ENCODE data around the gene DTNB.

The DTNB gene

GRCh38 chr2:25378731-25379490 lies 294.5 kb downstream of the DTNB start:
- DNase-seq: no peak

DNA sequence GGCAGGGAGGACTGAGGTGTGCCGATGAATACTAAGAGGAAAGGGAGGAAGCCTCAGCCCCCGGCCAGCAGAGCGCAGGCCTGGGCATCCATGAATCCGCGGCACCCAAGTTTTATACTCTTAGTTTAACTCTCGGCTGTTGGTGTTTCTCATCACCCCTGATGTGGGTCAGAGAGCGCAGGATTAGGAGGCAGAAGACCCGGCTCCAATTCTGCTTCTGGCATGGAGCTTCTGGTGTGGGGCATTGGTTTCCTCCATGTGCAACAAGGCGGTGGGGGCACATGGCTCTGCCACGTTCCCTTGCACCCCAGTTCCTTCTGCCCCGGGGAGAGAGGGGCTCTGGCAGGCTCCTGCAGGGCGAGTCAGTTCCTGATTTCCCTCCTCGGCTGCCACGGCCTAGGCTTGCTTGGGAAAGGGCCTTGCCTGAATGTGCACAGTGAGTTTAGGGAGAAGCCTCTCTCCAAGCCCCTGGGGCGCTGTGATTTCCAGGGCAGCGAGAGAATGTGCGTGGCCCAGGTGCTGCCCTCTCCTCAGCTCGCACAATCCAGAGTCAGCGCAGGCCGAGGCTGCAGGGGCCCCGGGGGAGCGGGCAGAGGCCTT lies 295.5 kb downstream of the DTNB start:
- no peak for DNase-seq

- DNase-seq: peak; percentile 88 to 98 (median 93)
Measured at GRCh38 chr2:25376750-25377621, 296.4 kb downstream of the DTNB start.

- no peak for DNase-seq
Measured at GRCh38 chr2:25375989-25376545, 297.3 kb downstream of the DTNB start.

DNA sequence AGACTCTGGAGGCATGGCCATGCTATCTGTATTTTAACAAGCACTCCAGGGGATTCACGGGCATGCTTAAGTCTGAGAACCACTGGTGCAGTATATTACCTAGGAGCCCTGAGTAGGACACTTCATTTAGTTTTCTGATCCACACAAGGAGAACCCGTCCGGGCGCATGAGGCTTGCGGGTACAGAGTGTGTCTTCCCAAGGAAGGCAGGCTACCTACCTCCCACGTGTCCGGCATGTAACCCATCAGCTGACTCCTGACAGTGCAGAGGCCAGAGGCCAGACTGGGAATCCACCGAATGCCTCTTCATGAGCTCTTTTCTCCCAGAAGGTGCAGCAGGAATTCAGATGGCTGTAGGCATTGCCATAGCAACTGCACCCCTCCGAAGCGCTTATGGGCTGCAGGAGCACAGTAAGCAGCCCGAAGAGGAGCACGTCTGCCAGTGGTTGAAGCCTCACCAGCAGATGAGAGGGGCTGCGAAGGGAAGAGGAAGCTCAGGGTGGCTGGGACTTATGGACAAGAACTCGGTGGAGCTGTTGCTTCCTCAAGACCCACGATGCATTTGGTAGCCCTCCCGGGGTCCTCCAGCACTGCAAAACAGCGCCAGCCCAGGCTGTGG lies 297.9 kb downstream of the DTNB start:
- DNase-seq: no peak

DNA sequence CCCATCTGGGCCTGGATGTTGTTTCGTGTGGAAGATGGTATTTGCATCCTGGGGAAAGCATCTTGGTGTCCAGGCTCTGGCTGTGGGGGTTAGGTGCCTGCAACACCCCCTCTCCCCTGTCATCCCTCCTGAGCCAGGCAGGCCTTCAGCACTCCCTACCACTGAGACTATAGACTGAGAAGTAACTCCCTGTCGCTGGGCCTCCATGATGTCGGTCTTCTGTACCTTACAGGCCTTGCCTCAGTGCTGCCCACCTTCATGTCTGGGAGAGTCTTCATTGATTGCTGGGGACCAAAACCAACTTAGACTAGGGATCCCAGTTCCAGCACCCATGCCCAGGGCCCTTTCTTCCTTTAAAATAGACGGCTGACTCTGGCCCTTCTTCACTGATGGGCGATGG lies 298.6 kb downstream of the DTNB start:
- no peak for DNase-seq

DNA sequence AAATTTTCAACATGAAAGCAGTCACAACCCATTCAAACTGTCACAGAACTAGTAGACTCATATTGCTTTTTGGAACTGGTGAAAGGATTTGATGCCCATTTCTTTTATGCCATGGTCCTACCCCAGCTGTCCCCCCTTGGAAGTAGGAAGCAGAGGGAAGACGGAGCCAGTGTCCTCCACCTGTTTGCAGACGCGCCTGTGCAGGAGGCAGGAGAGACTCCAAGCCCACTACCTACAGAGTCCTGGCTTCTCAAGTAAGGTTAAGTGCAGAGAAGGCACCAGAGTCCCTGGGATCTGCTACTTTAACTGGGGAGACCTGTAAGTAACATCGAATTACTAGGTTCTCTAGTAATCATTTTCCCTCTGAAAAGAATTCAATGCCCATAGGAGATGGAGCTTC lies 299.0 kb downstream of the DTNB start:
- no peak for DNase-seq

DNA sequence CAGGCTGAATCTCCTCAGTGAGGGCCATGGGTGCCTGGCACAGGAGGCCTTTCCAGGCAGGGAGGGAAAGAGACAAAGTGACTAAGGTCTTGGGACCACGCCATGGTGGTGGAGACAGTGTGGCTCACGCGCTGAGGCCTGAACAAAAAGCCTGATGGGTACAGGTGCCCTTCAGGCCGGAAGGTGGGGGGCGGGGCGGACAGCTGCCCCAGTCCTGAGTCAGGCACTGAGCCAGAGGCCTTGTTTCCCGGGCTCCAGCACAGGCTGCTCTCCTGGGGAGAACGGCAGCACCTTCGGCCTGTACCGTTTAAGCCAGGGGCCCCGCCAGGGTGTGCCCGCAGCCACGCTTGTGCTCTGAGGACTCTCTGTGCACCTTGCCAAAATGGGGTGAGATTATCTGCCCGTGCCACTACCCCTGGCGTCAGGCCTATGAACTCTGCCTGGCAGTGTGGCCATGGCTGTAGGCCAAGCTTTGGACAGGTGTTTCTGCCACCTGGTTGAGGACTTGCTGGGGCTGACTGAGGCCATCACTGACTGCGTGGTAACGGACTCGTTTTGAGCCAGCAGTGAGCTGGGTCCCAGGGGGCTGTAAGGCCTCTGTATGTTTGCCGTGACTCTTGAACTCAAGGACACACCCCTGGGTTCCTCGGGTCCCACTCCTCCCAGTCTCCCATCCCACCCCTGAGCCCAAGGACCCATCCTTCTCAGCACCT lies 300.0 kb downstream of the DTNB start:
- DNase-seq: no peak

GRCh38 chr2:25372405-25373268 lies 300.7 kb downstream of the DTNB start:
- DNase-seq: no peak

DNA sequence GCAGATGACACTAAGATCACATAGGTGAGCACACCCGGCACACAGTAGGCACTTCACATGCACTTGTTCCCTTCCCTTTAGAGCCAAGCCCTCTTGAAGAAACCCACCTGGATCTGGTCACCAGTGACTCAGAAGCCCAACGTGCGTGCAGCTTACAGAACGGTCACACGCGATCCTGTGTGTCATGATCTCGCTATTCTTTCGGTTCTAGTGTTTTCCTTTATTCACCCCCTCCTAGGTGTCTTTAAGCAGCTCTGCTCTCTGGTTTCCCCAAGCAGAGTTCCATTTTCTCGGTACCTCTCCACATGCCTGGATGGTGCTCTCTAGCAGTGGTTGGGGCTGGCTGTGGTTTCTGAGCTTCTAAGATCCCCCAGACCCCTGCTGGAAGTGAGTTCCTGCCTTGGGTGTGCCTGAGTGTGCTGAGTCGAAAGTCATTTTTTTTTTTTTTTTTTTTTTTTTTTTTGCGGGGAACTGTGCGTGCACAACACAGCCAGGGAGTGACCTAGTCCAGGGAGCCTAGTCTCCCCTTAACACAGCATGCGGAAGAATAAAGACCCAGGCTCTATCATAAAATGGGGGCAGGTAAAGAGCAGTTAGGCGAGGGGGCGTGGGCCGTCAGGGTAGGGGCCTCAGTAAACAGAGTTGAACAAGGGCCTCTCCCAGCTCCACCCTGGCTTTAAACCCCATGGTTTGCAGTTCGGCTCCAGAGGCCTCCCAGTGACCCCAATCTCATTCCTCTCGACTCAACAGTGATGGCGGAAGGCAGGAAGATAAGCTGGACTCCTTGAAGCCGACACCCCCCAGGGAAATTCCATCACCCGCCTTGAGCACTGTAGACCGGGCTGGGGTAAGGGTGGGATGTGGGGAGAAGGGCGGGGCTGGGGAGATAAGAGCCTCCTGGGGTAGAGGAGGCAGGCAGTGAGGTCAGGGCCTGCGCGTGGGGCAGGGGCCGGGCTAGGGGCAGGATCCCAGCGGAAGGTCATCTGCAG lies 301.8 kb downstream of the DTNB start:
- DNase-seq: no peak

- DNase-seq: no peak
Measured at GRCh38 chr2:25369876-25370275, 303.5 kb downstream of the DTNB start.

- DNase-seq: no peak
Measured at GRCh38 chr2:25369439-25369838, 303.9 kb downstream of the DTNB start.

- DNase-seq: no peak
Measured at GRCh38 chr2:25368660-25369059, 304.7 kb downstream of the DTNB start.

DNA sequence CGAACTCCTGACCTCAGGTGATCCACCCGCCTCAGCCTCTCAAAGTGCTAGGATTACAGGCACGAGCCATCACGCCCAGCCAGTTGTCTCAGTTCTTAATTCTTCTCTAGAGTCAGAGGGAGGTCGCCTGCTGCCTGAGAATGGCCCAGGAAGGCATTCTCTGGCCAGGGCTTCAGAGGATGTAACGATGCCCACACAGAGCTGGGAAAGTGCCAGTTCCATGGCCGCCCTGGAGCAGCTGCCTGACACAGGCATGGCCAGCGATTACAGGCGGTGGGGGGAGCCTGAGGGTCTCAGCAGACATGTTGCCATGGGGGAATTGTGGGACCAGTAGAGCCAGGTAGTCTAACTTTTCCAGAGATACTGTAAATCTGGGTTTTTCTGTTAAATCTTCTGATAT lies 306.1 kb downstream of the DTNB start:
- DNase-seq: no peak

- no peak for DNase-seq
Measured at GRCh38 chr2:25366629-25367028, 306.7 kb downstream of the DTNB start.

DNA sequence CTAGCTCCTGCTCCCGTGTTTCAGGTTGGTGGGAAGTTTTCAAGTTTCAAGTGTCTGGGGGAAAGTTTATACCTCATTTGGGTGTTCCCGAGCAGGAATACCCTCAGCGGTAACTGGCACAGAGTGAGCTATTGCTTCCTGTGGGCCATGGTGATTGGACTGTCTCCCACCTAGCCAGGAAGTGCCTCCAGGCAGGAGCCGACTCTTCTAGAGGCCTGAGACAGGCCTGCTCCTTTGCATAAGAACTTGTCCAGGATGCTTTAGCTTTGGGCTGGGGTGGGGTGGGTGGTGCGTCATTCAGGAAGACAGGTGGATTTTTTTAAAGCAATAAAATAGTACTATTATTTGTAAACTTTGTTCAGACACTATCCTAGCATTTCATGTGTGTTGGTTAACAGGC lies 308.1 kb downstream of the DTNB start:
- no peak for DNase-seq

DNA sequence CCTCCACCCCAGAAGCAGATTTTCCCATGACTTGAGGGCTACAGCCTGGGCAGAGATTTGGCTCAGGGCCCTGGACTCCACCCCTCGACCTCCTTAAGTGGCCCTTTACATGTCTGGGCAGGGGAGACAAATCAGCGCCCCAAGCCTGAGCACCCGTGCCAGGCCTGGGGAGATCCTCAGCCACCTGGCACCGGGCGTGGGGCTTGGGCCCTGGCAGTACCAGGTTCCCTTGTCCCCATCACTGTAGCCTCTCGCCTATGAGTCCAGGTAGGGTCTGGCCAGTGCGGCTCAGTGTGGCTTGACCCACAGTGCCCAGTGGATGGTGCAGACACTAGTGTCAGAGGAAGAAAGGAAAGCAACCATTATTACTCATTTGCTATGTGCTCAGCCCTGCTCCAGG lies 309.6 kb downstream of the DTNB start:
- DNase-seq: no peak

GRCh38 chr2:25362434-25363145 lies 310.8 kb downstream of the DTNB start:
- peak in 1 of 4 experiments; percentile 33 for DNase-seq

DNA sequence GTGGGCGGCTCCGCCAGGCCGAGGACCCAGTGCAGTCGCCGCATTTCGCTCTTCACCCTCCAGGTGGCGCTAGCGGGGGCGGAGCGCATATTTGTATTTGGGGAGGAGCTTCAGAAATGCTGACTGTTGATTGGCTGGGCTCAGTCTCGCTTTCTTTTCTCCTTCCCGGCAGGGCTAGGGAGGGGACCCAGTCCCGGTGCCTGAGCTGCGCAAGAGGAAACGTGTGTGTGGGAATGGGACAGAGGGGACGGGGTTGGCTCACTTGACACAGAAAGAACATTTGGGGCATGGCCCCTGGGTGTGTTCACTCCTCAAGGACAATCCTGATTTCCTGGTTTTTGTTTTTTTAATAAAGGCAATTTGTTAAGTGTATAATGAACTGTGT lies 311.3 kb downstream of the DTNB start:
- peak; percentile 84 to 97 (median 90) for DNase-seq
